Measurements from ENCODE around the gene SLC66A2.

SLC66A2 gene

DNA sequence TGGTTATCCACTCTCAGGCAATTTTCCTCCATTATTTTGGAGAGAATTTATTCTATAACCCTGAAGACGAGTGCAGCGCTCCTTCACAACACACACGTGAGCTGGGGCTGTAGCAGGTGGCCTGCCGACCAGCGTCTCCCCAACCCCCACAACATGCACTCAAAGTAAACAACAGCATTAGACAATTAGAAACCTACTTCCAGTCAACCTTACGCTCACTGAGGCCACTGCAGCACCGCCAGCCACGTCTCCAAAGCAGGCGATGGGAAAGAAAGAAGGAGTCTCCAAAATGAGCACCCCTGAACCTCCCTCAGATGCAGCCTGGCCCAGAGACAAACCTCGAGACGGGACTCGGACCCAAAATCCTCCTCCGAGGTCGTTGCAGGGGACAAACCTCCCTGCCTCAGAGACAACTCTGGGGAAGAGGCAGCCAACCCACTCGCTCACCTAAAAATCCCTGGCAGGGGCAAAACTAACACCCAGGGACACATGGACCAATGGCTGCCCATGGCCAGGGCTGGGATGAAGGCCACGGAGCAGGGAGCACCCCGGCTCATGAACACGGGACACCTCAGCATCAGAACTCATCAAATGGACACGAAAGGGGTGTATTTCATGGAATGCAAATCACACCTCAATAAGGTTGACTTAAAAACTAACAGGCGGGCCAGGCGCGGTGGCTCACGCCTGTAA lies 2.6 kb downstream of the SLC66A2 start (continued):
- TF ChIP-seq, protein P1, sequence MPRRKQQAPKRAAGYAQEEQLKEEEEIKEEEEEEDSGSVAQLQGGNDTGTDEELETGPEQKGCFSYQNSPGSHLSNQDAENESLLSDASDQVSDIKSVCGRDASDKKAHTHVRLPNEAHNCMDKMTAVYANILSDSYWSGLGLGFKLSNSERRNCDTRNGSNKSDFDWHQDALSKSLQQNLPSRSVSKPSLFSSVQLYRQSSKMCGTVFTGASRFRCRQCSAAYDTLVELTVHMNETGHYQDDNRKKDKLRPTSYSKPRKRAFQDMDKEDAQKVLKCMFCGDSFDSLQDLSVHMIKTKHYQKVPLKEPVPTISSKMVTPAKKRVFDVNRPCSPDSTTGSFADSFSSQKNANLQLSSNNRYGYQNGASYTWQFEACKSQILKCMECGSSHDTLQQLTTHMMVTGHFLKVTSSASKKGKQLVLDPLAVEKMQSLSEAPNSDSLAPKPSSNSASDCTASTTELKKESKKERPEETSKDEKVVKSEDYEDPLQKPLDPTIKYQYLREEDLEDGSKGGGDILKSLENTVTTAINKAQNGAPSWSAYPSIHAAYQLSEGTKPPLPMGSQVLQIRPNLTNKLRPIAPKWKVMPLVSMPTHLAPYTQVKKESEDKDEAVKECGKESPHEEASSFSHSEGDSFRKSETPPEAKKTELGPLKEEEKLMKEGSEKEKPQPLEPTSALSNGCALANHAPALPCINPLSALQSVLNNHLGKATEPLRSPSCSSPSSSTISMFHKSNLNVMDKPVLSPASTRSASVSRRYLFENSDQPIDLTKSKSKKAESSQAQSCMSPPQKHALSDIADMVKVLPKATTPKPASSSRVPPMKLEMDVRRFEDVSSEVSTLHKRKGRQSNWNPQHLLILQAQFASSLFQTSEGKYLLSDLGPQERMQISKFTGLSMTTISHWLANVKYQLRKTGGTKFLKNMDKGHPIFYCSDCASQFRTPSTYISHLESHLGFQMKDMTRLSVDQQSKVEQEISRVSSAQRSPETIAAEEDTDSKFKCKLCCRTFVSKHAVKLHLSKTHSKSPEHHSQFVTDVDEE (CRISPR knock-in tag; IDR thresholded peaks at IDR 0.05) = no peak

DNA sequence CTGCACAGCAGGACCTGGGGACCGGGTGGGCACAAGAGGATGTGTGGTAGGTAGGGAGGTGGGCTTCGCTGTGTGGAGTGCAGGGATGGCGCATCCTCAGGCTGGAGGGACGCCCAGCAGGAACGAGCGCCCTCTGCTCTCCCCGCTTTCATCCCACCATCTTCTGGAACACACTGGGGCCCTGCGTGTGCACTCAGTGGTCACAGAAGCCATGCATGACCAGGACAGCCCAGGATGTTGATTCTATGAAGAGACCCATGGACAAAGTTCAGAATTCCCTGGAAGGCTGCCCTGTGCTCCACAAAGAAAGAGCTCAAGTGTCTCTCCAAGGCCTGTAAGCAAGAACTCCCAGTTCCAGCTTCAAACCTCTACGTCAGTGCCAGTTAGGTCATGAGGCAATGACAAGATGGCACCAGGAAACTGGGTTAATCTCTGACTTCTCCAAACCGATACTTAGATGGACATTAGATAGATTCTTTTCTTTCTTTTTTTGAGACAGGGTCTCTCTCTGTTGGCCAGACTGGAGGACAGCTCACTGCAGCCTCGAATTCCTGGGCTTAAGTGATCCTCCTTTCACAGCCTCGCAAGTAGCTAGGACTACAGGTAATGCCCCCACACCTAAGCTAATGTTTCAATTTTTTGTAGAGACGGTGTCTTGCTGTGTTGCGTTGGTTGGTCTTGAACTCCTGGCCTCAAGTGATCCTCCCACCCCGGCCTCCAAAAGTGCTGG lies 3.4 kb downstream of the SLC66A2 start:
- no peak for ATAC-seq
- no peak for TF ChIP-seq ZNF565 (CRISPR knock-in tag; conservative IDR thresholded peaks at IDR 0.05; ENCODE audit: low read depth)
- no peak for TF ChIP-seq RARB (CRISPR knock-in tag; IDR thresholded peaks at IDR 0.05)
- TF ChIP-seq BACH2 (CRISPR knock-in tag; IDR thresholded peaks at IDR 0.05; ENCODE audit: borderline replicate concordance) = no peak
- TF ChIP-seq ZNF8 (CRISPR knock-in tag; IDR thresholded peaks at IDR 0.05) = no peak
- no peak for TF ChIP-seq OSR1 (CRISPR knock-in tag; IDR thresholded peaks at IDR 0.05)
- TF ChIP-seq, protein P1 (CRISPR knock-in tag; IDR thresholded peaks at IDR 0.05) = no peak
- no peak for TF ChIP-seq CSDC2 (CRISPR knock-in tag; IDR thresholded peaks at IDR 0.05)
- TF ChIP-seq TCF4 (CRISPR knock-in tag; IDR thresholded peaks at IDR 0.05; ENCODE audit: borderline replicate concordance) = no peak
- TF ChIP-seq ESRRG (CRISPR knock-in tag; IDR thresholded peaks at IDR 0.05) = no peak
- no peak for TF ChIP-seq ZFP30 (CRISPR knock-in tag; IDR thresholded peaks at IDR 0.05)
- TF ChIP-seq ZNF70 (CRISPR knock-in tag; IDR thresholded peaks at IDR 0.05) = no peak
- TF ChIP-seq, protein P2, sequence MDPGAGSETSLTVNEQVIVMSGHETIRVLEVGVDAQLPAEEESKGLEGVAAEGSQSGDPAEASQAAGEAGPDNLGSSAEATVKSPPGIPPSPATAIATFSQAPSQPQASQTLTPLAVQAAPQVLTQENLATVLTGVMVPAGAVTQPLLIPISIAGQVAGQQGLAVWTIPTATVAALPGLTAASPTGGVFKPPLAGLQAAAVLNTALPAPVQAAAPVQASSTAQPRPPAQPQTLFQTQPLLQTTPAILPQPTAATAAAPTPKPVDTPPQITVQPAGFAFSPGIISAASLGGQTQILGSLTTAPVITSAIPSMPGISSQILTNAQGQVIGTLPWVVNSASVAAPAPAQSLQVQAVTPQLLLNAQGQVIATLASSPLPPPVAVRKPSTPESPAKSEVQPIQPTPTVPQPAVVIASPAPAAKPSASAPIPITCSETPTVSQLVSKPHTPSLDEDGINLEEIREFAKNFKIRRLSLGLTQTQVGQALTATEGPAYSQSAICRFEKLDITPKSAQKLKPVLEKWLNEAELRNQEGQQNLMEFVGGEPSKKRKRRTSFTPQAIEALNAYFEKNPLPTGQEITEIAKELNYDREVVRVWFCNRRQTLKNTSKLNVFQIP (CRISPR knock-in tag; IDR thresholded peaks at IDR 0.05; ENCODE audit: borderline replicate concordance, low read depth) = no peak
- TF ChIP-seq, protein P3, sequence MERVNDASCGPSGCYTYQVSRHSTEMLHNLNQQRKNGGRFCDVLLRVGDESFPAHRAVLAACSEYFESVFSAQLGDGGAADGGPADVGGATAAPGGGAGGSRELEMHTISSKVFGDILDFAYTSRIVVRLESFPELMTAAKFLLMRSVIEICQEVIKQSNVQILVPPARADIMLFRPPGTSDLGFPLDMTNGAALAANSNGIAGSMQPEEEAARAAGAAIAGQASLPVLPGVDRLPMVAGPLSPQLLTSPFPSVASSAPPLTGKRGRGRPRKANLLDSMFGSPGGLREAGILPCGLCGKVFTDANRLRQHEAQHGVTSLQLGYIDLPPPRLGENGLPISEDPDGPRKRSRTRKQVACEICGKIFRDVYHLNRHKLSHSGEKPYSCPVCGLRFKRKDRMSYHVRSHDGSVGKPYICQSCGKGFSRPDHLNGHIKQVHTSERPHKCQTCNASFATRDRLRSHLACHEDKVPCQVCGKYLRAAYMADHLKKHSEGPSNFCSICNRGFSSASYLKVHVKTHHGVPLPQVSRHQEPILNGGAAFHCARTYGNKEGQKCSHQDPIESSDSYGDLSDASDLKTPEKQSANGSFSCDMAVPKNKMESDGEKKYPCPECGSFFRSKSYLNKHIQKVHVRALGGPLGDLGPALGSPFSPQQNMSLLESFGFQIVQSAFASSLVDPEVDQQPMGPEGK (CRISPR knock-in tag; IDR thresholded peaks at IDR 0.05; ENCODE audit: borderline replicate concordance) = no peak
- TF ChIP-seq, protein P4, sequence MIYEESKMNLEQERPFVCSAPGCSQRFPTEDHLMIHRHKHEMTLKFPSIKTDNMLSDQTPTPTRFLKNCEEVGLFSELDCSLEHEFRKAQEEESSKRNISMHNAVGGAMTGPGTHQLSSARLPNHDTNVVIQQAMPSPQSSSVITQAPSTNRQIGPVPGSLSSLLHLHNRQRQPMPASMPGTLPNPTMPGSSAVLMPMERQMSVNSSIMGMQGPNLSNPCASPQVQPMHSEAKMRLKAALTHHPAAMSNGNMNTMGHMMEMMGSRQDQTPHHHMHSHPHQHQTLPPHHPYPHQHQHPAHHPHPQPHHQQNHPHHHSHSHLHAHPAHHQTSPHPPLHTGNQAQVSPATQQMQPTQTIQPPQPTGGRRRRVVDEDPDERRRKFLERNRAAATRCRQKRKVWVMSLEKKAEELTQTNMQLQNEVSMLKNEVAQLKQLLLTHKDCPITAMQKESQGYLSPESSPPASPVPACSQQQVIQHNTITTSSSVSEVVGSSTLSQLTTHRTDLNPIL (CRISPR knock-in tag; IDR thresholded peaks at IDR 0.05; ENCODE audit: low read depth) = no peak
- no peak for TF ChIP-seq TOX (CRISPR knock-in tag; IDR thresholded peaks at IDR 0.05; ENCODE audit: borderline replicate concordance)
- TF ChIP-seq, protein P5, sequence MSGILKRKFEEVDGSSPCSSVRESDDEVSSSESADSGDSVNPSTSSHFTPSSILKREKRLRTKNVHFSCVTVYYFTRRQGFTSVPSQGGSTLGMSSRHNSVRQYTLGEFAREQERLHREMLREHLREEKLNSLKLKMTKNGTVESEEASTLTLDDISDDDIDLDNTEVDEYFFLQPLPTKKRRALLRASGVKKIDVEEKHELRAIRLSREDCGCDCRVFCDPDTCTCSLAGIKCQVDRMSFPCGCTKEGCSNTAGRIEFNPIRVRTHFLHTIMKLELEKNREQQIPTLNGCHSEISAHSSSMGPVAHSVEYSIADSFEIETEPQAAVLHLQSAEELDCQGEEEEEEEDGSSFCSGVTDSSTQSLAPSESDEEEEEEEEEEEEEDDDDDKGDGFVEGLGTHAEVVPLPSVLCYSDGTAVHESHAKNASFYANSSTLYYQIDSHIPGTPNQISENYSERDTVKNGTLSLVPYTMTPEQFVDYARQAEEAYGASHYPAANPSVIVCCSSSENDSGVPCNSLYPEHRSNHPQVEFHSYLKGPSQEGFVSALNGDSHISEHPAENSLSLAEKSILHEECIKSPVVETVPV (CRISPR knock-in tag; IDR thresholded peaks at IDR 0.05) = no peak
- no peak for TF ChIP-seq ZFP3 (CRISPR knock-in tag; IDR thresholded peaks at IDR 0.05)
- no peak for TF ChIP-seq ARNTL (CRISPR knock-in tag; IDR thresholded peaks at IDR 0.05; ENCODE audit: borderline replicate concordance, low read depth)
- no peak for TF ChIP-seq PPARA (CRISPR knock-in tag; IDR thresholded peaks at IDR 0.05; ENCODE audit: borderline replicate concordance)
- TF ChIP-seq SNAI2 (CRISPR knock-in tag; IDR thresholded peaks at IDR 0.05) = no peak

Data from SK-N-SH treated with all-trans-retinoic acid at 6 μM for 48 hours (cell line).